GM12878 (cell line): Measurements from ENCODE around the gene CMSS1. TPM values are rescaled to one million over a fixed set of nuclear protein-coding genes. Genes with fewer than 3 reads are reported as not detected.

Experiments
- ATAC-seq: fragments of 200-7000 bp; cut with Tn5 transposase; 3 replicates; pipeline ENCODE4 v1.9.1; 2020; ENCODE audit warnings: mild to moderate bottlenecking, moderate library complexity
- BruUV-seq: library from RNA; stranded (reverse); fragments of 400-500 nt; replicated peaks from 2 replicates; lab custom pipeline; 2021; lab: Mats Ljungman, UMichigan
- CTCF ChIA-PET: fragments of 300-600 bp; sonication (Branson Sonifier 250); formaldehyde crosslinking; extraction: SDS; loops from one replicate; lab custom pipeline; 2021; ENCODE audit warnings: inconsistent platforms; lab: Yijun Ruan, JAX
- POLR2A ChIA-PET: fragments of 350-600 bp; formaldehyde crosslinking; extraction: SDS; loops from one replicate; lab custom pipeline; 2021; ENCODE audit warnings: inconsistent platforms; lab: Charles Lee
- RAD21 ChIA-PET: fragments of 300-600 bp; sonication (Branson Sonifier 250); formaldehyde crosslinking; loops from one replicate; lab custom pipeline; 2023; ENCODE audit warnings: antibody characterized with exemption; ENCODE audit not compliant: unreplicated experiment; lab: Charles Lee
- SMC1A ChIA-PET: fragments of 300-600 bp; sonication (Branson Sonifier 250); formaldehyde crosslinking; loops from one replicate; lab custom pipeline; 2023; ENCODE audit not compliant: unreplicated experiment, uncharacterized antibody; lab: Charles Lee
- DNase-seq: peaks from one replicate; pipeline ENCODE4 v3.0.0-alpha.2; 2011; ENCODE audit warnings: low read depth, low spot score
- FAIRE-seq: peaks from 3 replicates; lab custom pipeline; 2011; peaks lifted over from hg19 to GRCh38; lab: Jason Lieb, UNC
- H2AFZ ChIP-seq: 2 replicates; pipeline ENCODE4 v1.6.0; 2011; ENCODE audit warnings: low read depth, low read length, control low read depth; ENCODE audit not compliant: control insufficient read depth
- H3K27ac ChIP-seq: 2 replicates; pipeline ENCODE4 v1.5.1; 2011; ENCODE audit warnings: control low read depth; ENCODE audit not compliant: control insufficient read depth, insufficient read depth
- H3K27me3 ChIP-seq, 2 experiments: replicated peaks in 1 of 2; 2 replicates each; pipeline versions ENCODE4 v1.6.0 to v1.6.1; 2011; ENCODE audit warnings: low read length in 1 of 2; ENCODE audit not compliant: control insufficient read depth in 2 of 2, insufficient read depth in 2 of 2
- H3K36me3 ChIP-seq, 2 experiments: 2 replicates each; pipeline ENCODE4 v1.5.1; 2011; ENCODE audit warnings: low read length in 1 of 2; ENCODE audit not compliant: control insufficient read depth in 2 of 2, insufficient read depth in 2 of 2
- H3K4me1 ChIP-seq: 2 replicates; pipeline ENCODE4 v1.6.1; 2011; ENCODE audit warnings: mild to moderate bottlenecking, low read length, moderate library complexity, mixed read lengths; ENCODE audit not compliant: control insufficient read depth, insufficient read depth
- H3K4me2 ChIP-seq: 2 replicates; pipeline ENCODE4 v1.6.0; 2011; ENCODE audit warnings: control low read depth; ENCODE audit not compliant: control insufficient read depth, insufficient read depth
- H3K4me3 ChIP-seq: fragments of 200-600 bp; sonication (generic); 2 replicates; pipeline ENCODE4 v1.5.1; 2016
- H3K79me2 ChIP-seq: 2 replicates; pipeline ENCODE4 v1.6.0; 2011; ENCODE audit warnings: low read length; ENCODE audit not compliant: control insufficient read depth, insufficient read depth
- H3K9ac ChIP-seq: 2 replicates; pipeline ENCODE4 v1.8.0; 2011; ENCODE audit warnings: low read length, control low read depth, mixed read lengths; ENCODE audit not compliant: control insufficient read depth, insufficient read depth
- H3K9me3 ChIP-seq: replicated peaks from 3 replicates; pipeline ENCODE4 v1.5.1; 2011; ENCODE audit warnings: mild to moderate bottlenecking, low read length; ENCODE audit not compliant: control insufficient read depth, insufficient read depth
- H4K20me1 ChIP-seq: 2 replicates; pipeline ENCODE4 v1.6.0; 2011; ENCODE audit not compliant: control insufficient read depth, insufficient read depth
- CEBPB ChIP-seq, 2 experiments: fragments of 150-350 bp in 1 of 2; IDR thresholded peaks; 2 replicates each; pipeline ENCODE4 v1.6.1; 2012 to 2014; ENCODE audit warnings: low read depth in 2 of 2, low read length in 2 of 2, borderline replicate concordance in 1 of 2, inconsistent platforms in 1 of 2
- CTCF ChIP-seq, 3 experiments: IDR thresholded peaks in 2 of 3; conservative IDR thresholded peaks in 1 of 3; 2 replicates each; pipeline ENCODE4 v1.5.1; 2011; ENCODE audit warnings: low read depth in 3 of 3, low read length in 3 of 3, mild to moderate bottlenecking in 3 of 3, control low read depth in 2 of 3, moderate library complexity in 2 of 3, inconsistent platforms in 1 of 3, mixed read lengths in 1 of 3; ENCODE audit not compliant: control insufficient read depth in 2 of 3, insufficient read depth in 1 of 3; ENCODE audit errors: extremely low read depth in 1 of 3
- EGR1 ChIP-seq, 2 experiments: IDR thresholded peaks; 1 replicate in 1 of 2; 2 replicates in 1 of 2; pipeline ENCODE4 v1.6.1; 2011 to 2012; ENCODE audit warnings: low read depth in 2 of 2, low read length in 2 of 2, borderline replicate concordance in 1 of 2, mild to moderate bottlenecking in 1 of 2, moderate library complexity in 1 of 2
- FOS ChIP-seq: IDR thresholded peaks from 3 replicates; pipeline ENCODE4 v1.6.1; 2011; ENCODE audit warnings: borderline replicate concordance; ENCODE audit not compliant: insufficient read length; ENCODE audit errors: extremely low read depth
- HDGF ChIP-seq: fragments of 450-650 bp; IDR thresholded peaks from 2 replicates; pipeline ENCODE4 v1.6.1; 2016; ENCODE audit warnings: antibody characterized with exemption
- NBN ChIP-seq: fragments of 450-650 bp; IDR thresholded peaks from 2 replicates; pipeline ENCODE4 v1.6.1; 2016
- NR2C1 ChIP-seq: fragments of 450-650 bp; IDR thresholded peaks from 2 replicates; pipeline ENCODE4 v1.6.1; 2017; ENCODE audit warnings: antibody characterized with exemption, mild to moderate bottlenecking, moderate library complexity
- POLR2A ChIP-seq: IDR thresholded peaks from 2 replicates; pipeline ENCODE4 v1.6.1; 2011; ENCODE audit warnings: low read depth, mild to moderate bottlenecking, low read length
- POLR2AphosphoS2 ChIP-seq: IDR thresholded peaks from 2 replicates; pipeline ENCODE4 v1.6.1; 2011; ENCODE audit warnings: low read depth, mild to moderate bottlenecking, low read length, improper control_type of control experiment, moderate library complexity
- POU2F2 ChIP-seq: IDR thresholded peaks from 3 replicates; pipeline ENCODE4 v1.6.1; 2011; ENCODE audit warnings: low read depth, mild to moderate bottlenecking, low read length, borderline replicate concordance
- WRNIP1 ChIP-seq: IDR thresholded peaks from 2 replicates; pipeline ENCODE4 v1.6.1; 2011; ENCODE audit warnings: low read depth, low read length, improper control_type of control experiment, borderline replicate concordance
- YY1 ChIP-seq: IDR thresholded peaks from 2 replicates; pipeline ENCODE4 v1.6.1; 2011; ENCODE audit warnings: low read depth, mild to moderate bottlenecking, low read length
- ZBTB11 ChIP-seq: fragments of 450-650 bp; formaldehyde crosslinking; IDR thresholded peaks from 2 replicates; pipeline ENCODE4 v1.5.0; 2022; ENCODE audit warnings: mild to moderate bottlenecking, missing genetic modification characterization
- ZBTB33 ChIP-seq: fragments of 450-650 bp; IDR thresholded peaks from 2 replicates; pipeline ENCODE4 v1.6.1; 2017; ENCODE audit warnings: mild to moderate bottlenecking
- ZNF384 ChIP-seq: IDR thresholded peaks from 2 replicates; pipeline ENCODE4 v1.6.1; 2012; ENCODE audit warnings: low read depth, mild to moderate bottlenecking, low read length, improper control_type of control experiment, borderline replicate concordance
- ZNF622 ChIP-seq: fragments of 450-650 bp; IDR thresholded peaks from 2 replicates; pipeline ENCODE4 v1.6.1; 2017; ENCODE audit warnings: mild to moderate bottlenecking, inconsistent platforms
- WGBS: methylation state at CpG from one replicate; pipeline ENCODE4 v1.1.6; 2016; ENCODE audit warnings: low lambda C conversion rate; ENCODE audit not compliant: insufficient replicate concordance, insufficient coverage; ENCODE audit errors: missing lambda C conversion rate; 5-methylcytosine and 5-hydroxymethylcytosine counted together
- in situ Hi-C: fragments of 300-500 bp; cut with MboI; formaldehyde crosslinking; loops from 9 replicates; pipeline ENCODE4 v1.14.3; 2018; ENCODE audit warnings: mixed read lengths
- intact Hi-C: fragments of 100-400 bp; cut with micrococcal nuclease; formaldehyde crosslinking; loops from one replicate; pipeline ENCODE4 v1.14.2; 2022; ENCODE audit not compliant: unreplicated experiment
- polyA plus RNA-seq, 11 experiments: library from polyadenylated mRNA; depleted of rRNA in 4 of 11; unstranded in 6 of 11; stranded (reverse) in 5 of 11; fragments of >200 nt; fragmentation: Nextera tagmentation in 4 of 11; fragmentation: Illumina TruSeq in 1 of 11; extraction: Ambion mirVana in 4 of 11; extraction: Trizol in 1 of 11; gene quantifications; 1 replicate in 1 of 11; 2 replicates in 10 of 11; pipeline versions ENCODE4 v1.2.1 to v1.2.3, GENCODE V29; 2011 to 2016; ENCODE audit warnings: inconsistent platforms in 2 of 11, missing spikeins in 2 of 11, low read depth in 1 of 11
- total RNA-seq, 4 experiments: library from RNA; depleted of rRNA in 3 of 4; stranded (reverse); fragments of >200 nt in 3 of 4; fragmentation: Illumina TruSeq in 1 of 4; extraction: Trizol in 1 of 4; gene quantifications; 2 replicates each; pipeline versions ENCODE4 v1.2.1 to v1.2.3, GENCODE V29; 2013 to 2021

CMSS1 gene
- total and polyA plus RNA-seq, 10 of the 15 experiments (the other 5 are each of a cell fraction or from before 2014, with no cell fraction given): 31.0 to 118 (median 70.1) TPM

GRCh38 chr3:99947356-99947755 lies 129.7 kb downstream of the CMSS1 start:
- Histone ChIP-seq H3K79me2 (no peaks in the 10 kb centered on the region), H3K9me3 (no peaks in the 10 kb centered on the region), H3K4me3 (no peak overlapping the region), H3K27ac (no peak overlapping the region), H3K4me2 (no peak overlapping the region), H3K36me3 (no peaks in the 10 kb centered on the region), H4K20me1 (no peaks in the 10 kb centered on the region), H3K27me3 (no peaks in the 10 kb centered on the region), H2AFZ (no peak overlapping the region)
- WGBS: 98% methylated on average over 3 of the region's 3 CpGs
- DNase-seq: no peak
- no peak for FAIRE-seq
- ChIA-PET SMC1A (interaction anchor here (1.1 to 4.8 kb wide), 3 partner anchors 9 to 96 kb away, joined by 3 to 21 read pairs (median 3); no protein-coding TSS in a partner anchor), POLR2A (interaction anchor here (1.2 to 1.4 kb wide), 2 partner anchors 9 to 12 kb away, joined by 3 read pairs; no protein-coding TSS in a partner anchor), CTCF (interaction anchor here (2.1 kb wide), 1 partner anchor 8 kb away, joined by 8 read pairs; no protein-coding TSS in a partner anchor)
- intact Hi-C loops: no loop called here
- in situ Hi-C loops: no loop called here
- BruUV-seq: no TSS peak
- ATAC-seq: no peak
- TF ChIP-seq POU2F2: no peak
- TF ChIP-seq CTCF (IDR thresholded peaks at IDR 0.05 in 2 of 3, conservative IDR thresholded peaks at IDR 0.05 in 1 of 3; ENCODE audit: control insufficient read depth in 2 of 3, extremely low read depth in 1 of 3, insufficient read depth in 1 of 3, low read depth in 3 of 3, low read length in 3 of 3): no peak
- no peak for TF ChIP-seq ZBTB11 (CRISPR knock-in tag)
- no peak for TF ChIP-seq ZNF384
- no peak for TF ChIP-seq POLR2A
- no peak for TF ChIP-seq POLR2AphosphoS2
- TF ChIP-seq YY1: no peak
- TF ChIP-seq ZNF622: no peak
- TF ChIP-seq CEBPB (IDR thresholded peaks at IDR 0.05; ENCODE audit: borderline replicate concordance in 1 of 2, low read depth in 2 of 2, low read length in 2 of 2): no peak
- no peak for TF ChIP-seq NBN
- no peak for TF ChIP-seq EGR1 (IDR thresholded peaks at IDR 0.05; ENCODE audit: borderline replicate concordance in 1 of 2, low read depth in 2 of 2, low read length in 2 of 2)
- TF ChIP-seq WRNIP1: no peak
- no peak for TF ChIP-seq ZBTB33
- TF ChIP-seq HDGF: no peak
- no peak for TF ChIP-seq FOS
- no peak for TF ChIP-seq NR2C1
- TF ChIP-seq, all 136 proteins: peak for 0
- Histone ChIP-seq H3K4me1 (no peaks in the 10 kb centered on the region), H3K9ac (no peak overlapping the region)
- RAD21 ChIA-PET: no interaction called here
